Mucosa of stomach (tissue), 1 donor: Measurements from ENCODE around the gene DDX51.

ENCODE experiments used
- H3K27me3 ChIP-seq: one replicate; pipeline ENCODE4 v1.7.0; 2013; ENCODE audit warnings: mild to moderate bottlenecking, low read length; ENCODE audit not compliant: control insufficient read depth, insufficient read depth
- H3K36me3 ChIP-seq: one replicate; pipeline ENCODE4 v1.7.0; 2013; ENCODE audit warnings: low read length; ENCODE audit not compliant: control insufficient read depth, insufficient read depth
- H3K4me1 ChIP-seq: one replicate; pipeline ENCODE4 v1.7.0; 2013; ENCODE audit warnings: mild to moderate bottlenecking, low read length; ENCODE audit not compliant: control insufficient read depth, insufficient read depth
- H3K4me3 ChIP-seq: one replicate; pipeline ENCODE4 v1.7.0; 2013; ENCODE audit warnings: low read length
- H3K9ac ChIP-seq: one replicate; pipeline ENCODE4 v1.7.0; 2013; ENCODE audit warnings: mild to moderate bottlenecking, low read length, moderate library complexity
- H3K9me3 ChIP-seq: one replicate; pipeline ENCODE4 v1.7.0; 2013; ENCODE audit warnings: mild to moderate bottlenecking, low read length, moderate library complexity; ENCODE audit not compliant: control insufficient read depth
- donor health status: Pancreatic carcinoma.

DDX51 gene

DNA sequence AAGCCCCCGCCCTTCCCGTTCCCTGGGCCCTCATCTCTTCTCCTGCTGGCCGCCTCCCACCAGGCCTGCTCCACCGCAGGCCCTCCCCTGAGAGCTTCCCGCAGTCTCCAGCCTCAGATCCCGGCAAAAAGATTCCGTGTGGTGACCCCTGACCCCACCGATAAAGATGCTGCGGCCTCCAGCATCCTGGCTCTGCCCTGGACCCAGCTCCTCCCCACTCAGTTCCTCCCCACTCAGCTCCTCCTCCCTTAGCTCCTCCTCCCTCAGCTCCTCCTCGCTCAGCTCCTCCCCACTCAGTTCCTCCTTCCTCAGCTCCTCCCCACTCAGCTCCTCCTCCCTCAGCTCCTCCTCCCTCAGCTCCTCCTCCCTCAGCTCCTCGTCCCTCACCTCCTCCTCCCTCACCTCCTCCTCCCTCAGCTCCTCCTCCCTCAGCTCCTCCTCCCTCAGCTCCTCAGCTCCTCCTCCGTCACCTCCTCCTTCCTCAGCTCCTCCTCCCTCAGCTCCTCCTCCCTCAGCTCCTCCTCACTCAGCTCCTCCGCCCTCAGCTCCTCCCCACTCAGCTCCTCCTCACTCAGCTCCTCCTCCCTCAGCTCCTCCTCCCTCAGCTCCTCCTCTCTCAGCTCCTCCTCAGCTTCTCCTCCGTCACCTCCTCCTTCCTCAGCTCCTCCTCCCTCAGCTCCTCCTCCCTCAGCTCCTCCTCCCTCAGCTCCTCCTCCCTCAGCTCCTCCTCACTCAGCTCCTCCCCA is 17.1 kb upstream of the DDX51 start:
- Histone ChIP-seq H3K27me3 (no peaks in the 10 kb centered on the region), H3K9me3 (no peaks in the 10 kb centered on the region), H3K4me1 (peaks cover 3% of the 10 kb centered on the region), H3K4me3 (no peak overlapping the region), H3K9ac (no peak overlapping the region), H3K36me3 (peaks cover 4% of the 10 kb centered on the region)

DNA sequence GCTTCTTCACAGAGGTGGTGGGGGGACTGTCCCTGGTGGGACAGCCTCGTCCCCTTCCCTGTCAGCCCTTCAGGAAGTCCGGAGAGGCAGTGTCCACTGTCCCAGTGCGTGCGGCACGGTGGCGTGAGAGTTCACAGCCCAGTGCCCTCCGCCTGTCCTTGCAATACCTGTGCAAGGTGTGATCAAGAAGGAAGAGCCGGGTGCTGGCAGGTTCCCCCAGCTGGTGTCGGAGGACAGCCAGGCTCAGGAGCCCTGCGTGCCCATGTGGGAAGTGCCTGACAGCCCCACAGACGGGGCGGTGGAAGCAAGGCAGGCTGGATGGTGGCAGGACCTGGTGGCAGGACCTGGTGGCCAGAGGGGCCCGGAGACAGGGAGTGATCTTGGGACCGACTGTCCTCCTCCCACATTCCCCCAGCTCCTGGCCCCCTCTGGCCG is 16.5 kb upstream of the DDX51 start:
- H3K27me3 ChIP-seq: no peaks in the 10 kb centered on the region
- H3K36me3 ChIP-seq: peaks cover 4% of the 10 kb centered on the region
- no peak overlapping the region for H3K9ac ChIP-seq
- H3K4me3 ChIP-seq: no peak overlapping the region
- peaks cover 3% of the 10 kb centered on the region for H3K4me1 ChIP-seq
- no peaks in the 10 kb centered on the region for H3K9me3 ChIP-seq

DNA sequence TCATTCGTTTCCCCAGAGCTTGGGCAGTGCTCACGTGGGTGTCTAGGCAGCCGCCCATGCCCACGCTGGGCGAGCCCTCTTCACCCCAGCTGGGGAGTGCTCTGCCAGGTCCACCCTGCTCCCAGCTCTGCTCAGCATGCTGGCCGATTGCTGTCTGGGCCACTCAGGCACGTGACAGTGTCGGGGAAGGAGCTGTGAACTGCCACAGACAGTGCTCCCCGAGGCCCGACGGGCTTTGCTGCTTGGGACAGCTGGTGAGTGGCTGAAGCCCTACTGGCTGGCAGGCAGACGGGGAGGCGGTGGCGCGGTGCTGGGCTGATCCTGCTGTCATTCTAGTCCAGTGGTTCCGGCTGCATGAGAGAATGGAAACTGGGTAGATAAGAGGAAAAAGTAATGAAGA is 15.9 kb upstream of the DDX51 start:
- Histone ChIP-seq H3K4me1 (peaks cover 3% of the 10 kb centered on the region), H3K9me3 (no peaks in the 10 kb centered on the region), H3K9ac (no peak overlapping the region), H3K36me3 (peaks cover 4% of the 10 kb centered on the region), H3K4me3 (no peak overlapping the region), H3K27me3 (no peaks in the 10 kb centered on the region)

DNA sequence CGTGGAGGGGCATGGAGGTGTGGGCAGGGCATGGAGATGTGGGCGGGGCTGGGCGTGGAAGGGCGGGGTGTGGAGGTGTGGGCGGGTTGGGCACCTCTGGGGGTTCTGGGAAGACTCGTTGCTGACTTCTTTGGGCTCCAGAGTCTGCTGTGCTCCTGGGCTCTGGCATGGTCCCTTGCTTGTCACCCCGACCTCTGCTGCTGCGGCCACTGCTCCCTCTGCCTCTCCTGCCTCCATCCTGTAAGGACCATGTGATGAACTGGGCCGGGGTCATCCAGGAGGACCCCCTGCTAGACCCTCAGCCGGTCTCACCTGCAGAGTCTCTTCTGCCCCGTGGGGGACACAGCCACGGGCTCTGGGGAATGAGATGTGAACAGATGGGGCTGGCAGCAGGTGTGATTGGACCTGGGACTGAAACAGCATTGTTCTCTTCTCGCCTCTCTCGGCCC is 15.5 kb upstream of the DDX51 start:
- Histone ChIP-seq H3K27me3 (no peaks in the 10 kb centered on the region), H3K9ac (no peak overlapping the region), H3K36me3 (peaks cover 4% of the 10 kb centered on the region), H3K9me3 (no peaks in the 10 kb centered on the region), H3K4me1 (peaks cover 3% of the 10 kb centered on the region), H3K4me3 (no peak overlapping the region)

DNA sequence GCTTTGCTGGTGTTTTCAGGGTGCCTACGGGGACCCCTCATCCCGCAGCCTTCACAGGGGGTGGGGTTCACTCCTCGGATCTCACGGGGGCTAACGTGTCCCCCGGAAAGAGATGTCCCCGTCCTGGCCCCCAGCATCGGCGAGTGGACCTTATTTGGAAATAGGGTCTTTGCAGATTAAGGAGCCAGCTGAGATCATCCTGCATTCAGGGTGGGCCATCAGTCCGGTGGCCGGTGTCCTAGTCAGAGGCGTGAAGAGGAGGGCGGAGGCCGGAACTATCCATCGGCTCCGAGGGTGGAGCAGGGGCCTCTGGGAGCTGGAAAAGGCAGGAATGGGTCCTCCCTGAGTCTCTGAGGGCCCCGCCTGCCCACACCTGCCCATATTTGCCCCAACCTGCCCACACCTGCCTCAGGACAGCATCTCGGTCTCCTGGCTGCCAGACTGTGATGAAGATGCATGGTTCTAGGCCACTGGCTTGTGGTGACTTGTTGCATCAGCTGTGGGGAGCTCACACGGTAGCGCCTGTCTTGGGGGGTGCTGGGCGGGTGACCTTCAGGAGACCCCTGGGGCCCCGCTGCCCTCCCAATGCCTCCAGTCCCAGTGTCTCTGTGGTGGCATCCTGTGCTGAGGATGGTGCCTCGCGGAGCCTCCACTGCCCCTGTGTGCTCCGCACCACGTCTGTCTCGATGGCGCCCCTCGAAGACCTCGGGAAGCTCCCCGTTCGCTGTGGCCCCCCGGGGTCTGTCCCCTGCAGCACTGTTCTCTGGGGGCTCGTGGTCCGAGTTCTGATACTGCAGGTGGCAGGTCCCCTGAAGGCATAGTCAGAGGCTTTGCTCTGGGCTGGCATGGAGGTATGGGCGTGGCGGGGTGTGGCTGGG is 14.8 kb upstream of the DDX51 start:
- Histone ChIP-seq H3K4me3 (no peak overlapping the region), H3K27me3 (no peaks in the 10 kb centered on the region), H3K9me3 (no peaks in the 10 kb centered on the region), H3K4me1 (peaks cover 3% of the 10 kb centered on the region), H3K9ac (no peak overlapping the region), H3K36me3 (peaks cover 4% of the 10 kb centered on the region)

DNA sequence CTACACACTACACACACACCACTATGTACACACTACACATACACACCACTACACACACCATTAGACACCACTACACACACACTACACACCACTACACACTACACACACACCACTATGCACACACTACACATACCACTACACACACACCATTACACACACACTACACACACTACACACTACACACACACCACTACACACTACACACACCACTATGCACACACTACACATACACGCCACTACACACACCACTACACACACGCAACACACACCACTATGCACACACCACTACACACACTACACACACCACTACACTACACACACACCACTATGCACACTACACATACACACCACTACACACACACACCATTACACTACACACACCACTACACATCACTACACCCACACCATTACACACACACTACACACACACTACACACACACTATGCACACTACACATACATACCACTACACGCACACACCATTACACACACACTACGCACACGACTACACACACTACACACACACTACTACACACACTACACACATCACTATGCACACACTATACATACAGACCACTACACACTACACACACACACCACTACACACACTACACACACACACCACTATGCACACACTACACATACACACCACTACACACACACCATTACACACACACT is 13.8 kb upstream of the DDX51 start:
- H3K4me3 ChIP-seq: no peak overlapping the region
- H3K27me3 ChIP-seq: no peaks in the 10 kb centered on the region
- no peak overlapping the region for H3K9ac ChIP-seq
- H3K4me1 ChIP-seq: peaks cover under 1% of the 10 kb centered on the region
- no peaks in the 10 kb centered on the region for H3K9me3 ChIP-seq
- peaks cover 4% of the 10 kb centered on the region for H3K36me3 ChIP-seq

DNA sequence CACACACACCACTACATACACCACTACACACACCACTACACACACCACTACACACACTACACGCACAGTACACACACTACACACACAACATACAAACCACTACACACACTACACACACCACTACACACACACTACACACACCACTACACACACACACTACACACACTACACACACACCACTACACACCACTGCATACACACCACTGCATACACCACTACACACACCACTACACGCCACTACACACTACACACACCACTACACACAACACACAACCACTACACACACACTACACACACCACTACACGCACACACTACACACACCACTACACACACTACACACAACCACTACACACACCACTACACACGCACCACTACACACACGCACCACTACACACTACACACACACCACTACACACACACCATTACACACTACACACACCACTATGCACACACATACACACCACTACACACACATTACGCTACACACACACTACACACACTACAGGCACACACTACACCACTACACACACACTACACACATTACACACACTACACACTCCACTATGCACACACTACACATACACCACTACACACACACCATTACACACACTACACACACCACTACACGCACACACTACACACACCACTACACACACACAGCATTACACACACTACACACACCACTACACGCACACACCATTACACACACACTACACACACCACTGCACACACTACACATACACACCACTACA is 12.6 kb upstream of the DDX51 start:
- H3K27me3 ChIP-seq: no peaks in the 10 kb centered on the region
- H3K4me1 ChIP-seq: no peaks in the 10 kb centered on the region
- H3K9me3 ChIP-seq: no peaks in the 10 kb centered on the region
- no peak overlapping the region for H3K9ac ChIP-seq
- H3K36me3 ChIP-seq: peaks cover 4% of the 10 kb centered on the region
- no peak overlapping the region for H3K4me3 ChIP-seq

DNA sequence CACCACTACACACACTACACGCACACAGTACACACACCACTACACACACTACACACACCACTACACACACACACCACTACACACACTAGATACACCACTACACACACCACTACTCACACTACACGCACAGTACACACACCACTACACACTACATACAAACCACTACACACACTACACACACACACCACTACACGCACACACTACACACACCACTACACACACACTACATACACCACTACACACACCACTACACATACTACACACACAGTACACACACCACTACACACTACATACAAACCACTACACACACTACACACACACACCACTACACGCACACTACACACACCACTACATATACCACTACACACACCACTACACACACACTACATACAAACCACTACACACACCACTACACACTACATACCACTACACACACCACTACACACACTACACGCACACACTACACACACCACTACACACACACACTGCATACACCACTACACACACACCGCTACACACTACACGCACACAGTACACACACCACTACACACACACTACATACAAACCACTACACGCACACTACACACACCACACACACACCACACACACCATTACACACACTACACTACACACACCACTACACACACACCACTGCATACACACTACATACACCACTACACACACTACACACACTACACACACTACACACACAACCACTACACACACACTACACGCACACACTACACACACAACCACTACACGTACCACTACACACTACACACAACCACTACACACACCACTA is 11.9 kb upstream of the DDX51 start:
- H3K36me3 ChIP-seq: peaks cover 4% of the 10 kb centered on the region
- H3K27me3 ChIP-seq: no peaks in the 10 kb centered on the region
- H3K9ac ChIP-seq: no peak overlapping the region
- no peak overlapping the region for H3K4me3 ChIP-seq
- no peaks in the 10 kb centered on the region for H3K9me3 ChIP-seq
- H3K4me1 ChIP-seq: no peaks in the 10 kb centered on the region

DNA sequence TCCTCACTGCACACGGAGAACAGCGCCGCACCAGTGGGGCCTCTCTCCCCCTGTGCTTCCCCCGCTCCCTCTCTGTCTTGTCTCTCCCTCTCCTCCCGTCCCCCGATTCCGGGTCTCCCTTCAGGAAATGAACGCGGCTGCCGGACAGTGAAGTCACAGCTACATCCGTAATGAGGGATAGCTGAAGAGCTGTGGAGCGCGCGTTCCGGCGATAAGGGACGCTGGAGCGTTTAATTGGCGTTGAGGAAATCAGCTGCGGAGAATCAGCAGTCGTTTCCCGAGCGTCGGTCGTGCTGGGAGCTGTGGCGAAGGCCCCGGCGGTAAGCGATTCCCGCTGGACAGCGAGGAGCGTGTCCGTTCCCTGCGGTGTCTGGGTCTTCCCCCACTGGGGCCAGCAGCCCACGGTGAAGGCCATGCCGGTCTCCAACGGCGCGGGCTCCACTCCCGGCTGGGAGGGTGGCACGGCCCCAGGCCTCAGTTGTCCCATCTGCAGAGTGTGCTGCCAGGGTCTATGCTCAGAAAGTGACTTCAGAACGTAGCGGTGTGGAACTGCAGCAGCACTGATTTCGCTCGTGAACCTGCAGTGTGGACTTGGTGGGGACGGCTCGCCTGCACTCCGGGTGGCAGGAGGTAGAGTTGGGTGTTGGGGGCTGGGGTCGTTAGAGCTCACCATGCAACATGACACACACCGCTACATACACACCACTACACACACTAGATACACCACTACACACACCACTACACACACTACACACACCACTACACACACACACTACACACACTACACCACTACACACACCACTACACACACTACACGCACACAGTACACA is 11.0 kb upstream of the DDX51 start:
- no peak overlapping the region for H3K4me3 ChIP-seq
- no peaks in the 10 kb centered on the region for H3K9me3 ChIP-seq
- H3K36me3 ChIP-seq: peaks cover 4% of the 10 kb centered on the region
- no peaks in the 10 kb centered on the region for H3K4me1 ChIP-seq
- H3K9ac ChIP-seq: no peak overlapping the region
- H3K27me3 ChIP-seq: no peaks in the 10 kb centered on the region

DNA sequence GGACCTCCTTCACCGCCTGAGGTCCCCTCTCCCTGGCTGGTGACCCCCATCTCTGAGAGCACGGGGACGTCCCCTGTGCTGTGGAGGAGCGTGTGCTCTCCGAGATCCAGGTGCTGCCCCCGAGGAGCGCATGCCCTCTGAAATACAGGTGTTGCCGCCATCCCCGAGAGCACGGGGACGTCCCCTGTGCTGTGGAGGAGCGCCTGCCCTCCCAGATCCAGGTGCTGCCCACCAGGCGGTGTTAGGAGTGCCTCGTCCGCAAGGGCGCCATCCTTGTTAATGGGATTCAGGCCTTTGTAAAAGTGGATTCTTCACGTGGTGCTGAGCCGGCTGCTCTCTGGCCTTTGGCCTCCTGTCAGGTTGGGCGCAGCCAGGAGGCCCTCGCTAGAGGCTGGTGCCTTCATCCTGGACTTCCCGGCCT is 10.2 kb upstream of the DDX51 start:
- Histone ChIP-seq H3K27me3 (no peaks in the 10 kb centered on the region), H3K9me3 (no peaks in the 10 kb centered on the region), H3K36me3 (peaks cover 4% of the 10 kb centered on the region), H3K9ac (peak overlapping the region; percentile 56), H3K4me1 (no peaks in the 10 kb centered on the region), H3K4me3 (no peak overlapping the region)
